Keratinocyte (primary cell): ENCODE results near the gene KRT35. TPM values are rescaled to one million over a fixed set of nuclear protein-coding genes. Genes with fewer than 3 reads are reported as not detected.
A peak's percentile ranks its signal among the peaks of the same experiment; 100 is the strongest.

ENCODE experiments used
- DNase-seq: peaks from one replicate; pipeline ENCODE4 v3.0.0-alpha.2; 2011; ENCODE audit warnings: low read depth, missing footprints, low spot score
- FAIRE-seq: peaks from 2 replicates; lab custom pipeline; 2011; peaks lifted over from hg19 to GRCh38; lab: Jason Lieb, UNC
- H2AFZ ChIP-seq: 2 replicates; pipeline ENCODE4 v1.6.0; 2012; ENCODE audit warnings: low read length, control low read depth, inconsistent platforms; ENCODE audit not compliant: control insufficient read depth
- H3K27ac ChIP-seq: 2 replicates; pipeline ENCODE4 v1.5.1; 2011; ENCODE audit warnings: low read length; ENCODE audit not compliant: control insufficient read depth, insufficient read depth
- H3K27me3 ChIP-seq: 3 replicates; pipeline ENCODE4 v1.6.0; 2011; ENCODE audit warnings: low read length; ENCODE audit not compliant: control insufficient read depth, insufficient read depth; ENCODE audit errors: extremely low read depth
- H3K36me3 ChIP-seq, 2 experiments: 2 replicates in 1 of 2; 3 replicates in 1 of 2; pipeline ENCODE4 v1.5.1; 2011; ENCODE audit warnings: low read length in 2 of 2, mild to moderate bottlenecking in 1 of 2; ENCODE audit not compliant: control insufficient read depth in 2 of 2, insufficient read depth in 2 of 2; ENCODE audit errors: extremely low read depth in 1 of 2
- H3K4me1 ChIP-seq: 3 replicates; pipeline ENCODE4 v1.5.1; 2011; ENCODE audit warnings: low read length; ENCODE audit not compliant: control insufficient read depth, insufficient read depth; ENCODE audit errors: extremely low read depth
- H3K4me2 ChIP-seq: 3 replicates; pipeline ENCODE4 v1.6.0; 2011; ENCODE audit warnings: low read depth, low read length; ENCODE audit not compliant: control insufficient read depth, insufficient read depth; ENCODE audit errors: extremely low read depth
- H3K4me3 ChIP-seq, 3 experiments: fragments of 200-600 bp in 1 of 3; sonication (generic) in 1 of 3; 2 replicates in 2 of 3; 3 replicates in 1 of 3; pipeline ENCODE4 v1.5.1; 2011 to 2016; ENCODE audit warnings: low read length in 3 of 3, mild to moderate bottlenecking in 3 of 3, control low read depth in 2 of 3, inconsistent platforms in 1 of 3, low read depth in 1 of 3, mixed read lengths in 1 of 3, mixed run types in 1 of 3, moderate library complexity in 1 of 3; ENCODE audit not compliant: control insufficient read depth in 2 of 3, insufficient read depth in 2 of 3; ENCODE audit errors: extremely low read depth in 1 of 3
- H3K79me2 ChIP-seq: 2 replicates; pipeline ENCODE4 v1.6.0; 2012; ENCODE audit warnings: low read length; ENCODE audit not compliant: control insufficient read depth, insufficient read depth
- H3K9ac ChIP-seq: 3 replicates; pipeline ENCODE4 v1.6.0; 2011; ENCODE audit warnings: low read length; ENCODE audit not compliant: control insufficient read depth, insufficient read depth; ENCODE audit errors: extremely low read depth
- H3K9me1 ChIP-seq: 3 replicates; pipeline ENCODE4 v1.6.0; 2011; ENCODE audit warnings: low read length; ENCODE audit not compliant: control insufficient read depth, insufficient read depth; ENCODE audit errors: extremely low read depth
- H3K9me3 ChIP-seq: 2 replicates; pipeline ENCODE4 v1.5.1; 2012; ENCODE audit warnings: low read depth, low read length; ENCODE audit not compliant: control insufficient read depth
- H4K20me1 ChIP-seq: 3 replicates; pipeline ENCODE4 v1.6.0; 2011; ENCODE audit warnings: low read length; ENCODE audit not compliant: control insufficient read depth, insufficient read depth; ENCODE audit errors: extremely low read depth
- CTCF ChIP-seq, 3 experiments: IDR thresholded peaks in 1 of 3; conservative IDR thresholded peaks in 1 of 3; optimal IDR thresholded peaks in 1 of 3; 2 replicates in 2 of 3; 3 replicates in 1 of 3; pipeline versions ENCODE3 to v1.5.1; 2011; ENCODE audit warnings: low read length in 3 of 3, mild to moderate bottlenecking in 3 of 3, moderate library complexity in 2 of 3, control low read depth in 1 of 3, inconsistent platforms in 1 of 3; ENCODE audit not compliant: insufficient read depth in 2 of 3; ENCODE audit errors: extremely low read depth in 1 of 3
- EZH2 ChIP-seq: IDR thresholded peaks from one replicate; pipeline ENCODE4 v1.6.1; 2012; ENCODE audit warnings: inconsistent platforms, mild to moderate bottlenecking, low read length, moderate library complexity
- dilution Hi-C: fragments of 300-500 bp; cut with MboI; formaldehyde crosslinking; loops from one replicate; pipeline ENCODE4 v1.7.0; 2020; ENCODE audit warnings: low sequenced_read_pairs; ENCODE audit not compliant: extremely low pct_ligation_motif_present
- polyA plus RNA-seq, 5 experiments: library from polyadenylated mRNA; depleted of rRNA in 3 of 5; stranded (reverse) in 3 of 5; stranded (forward) in 1 of 5; unstranded in 1 of 5; fragments of >200 nt; gene quantifications; 1 replicate in 1 of 5; 2 replicates in 3 of 5; 3 replicates in 1 of 5; pipeline versions ENCODE4 v1.2.1 to v1.2.3, GENCODE V29; 2011 to 2012; ENCODE audit warnings: missing spikeins in 2 of 5, low read depth in 1 of 5, low replicate concordance in 1 of 5

KRT35 gene
- polyA plus RNA-seq, 1 donor (not counting 4 experiments of a cell fraction or from before 2014, with no cell fraction given), result not detected

- no peak for FAIRE-seq
These were observed 30.8 kb upstream of the KRT35 start for GRCh38 chr17:41511716-41512115.

GRCh38 chr17:41511116-41511515 lies 30.2 kb upstream of the KRT35 start:
- dilution Hi-C loops, result no loop called here
- H3K79me2 ChIP-seq, result no peaks in the 10 kb centered on the region
- peaks cover 2% of the 10 kb centered on the region for H3K9me1 ChIP-seq
- H3K9ac ChIP-seq, result no peak overlapping the region
- DNase-seq, result no peak
- no peak overlapping the region for H3K27ac ChIP-seq
- peaks cover 0 to 6% of the 10 kb centered on the region in 2 experiments for H3K36me3 ChIP-seq
- no peak overlapping the region for H3K4me3 ChIP-seq
- peak; percentile 34 for FAIRE-seq
- no peak overlapping the region for H3K4me2 ChIP-seq
- no peaks in the 10 kb centered on the region for H4K20me1 ChIP-seq
- no peaks in the 10 kb centered on the region for H3K27me3 ChIP-seq
- no peak overlapping the region for H2AFZ ChIP-seq
- TF ChIP-seq EZH2, result no peak
- TF ChIP-seq CTCF (optimal IDR thresholded peaks at IDR 0.05 in 1 of 3, IDR thresholded peaks at IDR 0.05 in 1 of 3, conservative IDR thresholded peaks at IDR 0.05 in 1 of 3; ENCODE audit: extremely low read depth in 1 of 3, insufficient read depth in 2 of 3, low read length in 3 of 3), result no peak
- H3K9me3 ChIP-seq, result no peaks in the 10 kb centered on the region
- peaks cover 33% of the 10 kb centered on the region for H3K4me1 ChIP-seq

More at GRCh38 chr17:41511716-41512115, 30.8 kb upstream of the KRT35 start:
- H3K4me3 ChIP-seq, result no peak overlapping the region
- H2AFZ ChIP-seq, result no peak overlapping the region
- peaks cover 39% of the 10 kb centered on the region for H3K4me1 ChIP-seq
- dilution Hi-C loops, result no loop called here
- H3K9me3 ChIP-seq, result no peaks in the 10 kb centered on the region
- no peaks in the 10 kb centered on the region for H3K79me2 ChIP-seq
- TF ChIP-seq CTCF (optimal IDR thresholded peaks at IDR 0.05 in 1 of 3, IDR thresholded peaks at IDR 0.05 in 1 of 3, conservative IDR thresholded peaks at IDR 0.05 in 1 of 3; ENCODE audit: extremely low read depth in 1 of 3, insufficient read depth in 2 of 3, low read length in 3 of 3), result no peak
- no peak for TF ChIP-seq EZH2
- peaks cover 4% of the 10 kb centered on the region for H3K27me3 ChIP-seq
- peaks cover 2% of the 10 kb centered on the region for H3K9me1 ChIP-seq
- H3K9ac ChIP-seq, result no peak overlapping the region
- H3K36me3 ChIP-seq, result peaks cover 0 to 8% of the 10 kb centered on the region in 2 experiments
- no peak overlapping the region for H3K27ac ChIP-seq
- H4K20me1 ChIP-seq, result no peaks in the 10 kb centered on the region
- DNase-seq, result no peak
- no peak overlapping the region for H3K4me2 ChIP-seq
